HG03045 (cell line): ENCODE data around the gene ATG7.
"Not testable (repeated sequence)": the region's sequence is repeated elsewhere in the genome, so short reads cannot be mapped to it uniquely, and the experiment has no call there.

Source experiments
- ATAC-seq: cut with Tn5 transposase; IDR thresholded peaks from one replicate; pipeline ENCODE4 v1.9.1; 2021; ENCODE audit warnings: mild to moderate bottlenecking, moderate library complexity; ENCODE audit not compliant: unreplicated experiment

Gene ATG7

GRCh38 chr3:11420066-11420465 lies 147.9 kb downstream of the ATG7 start:
- ATAC-seq: no peak

- ATAC-seq: no peak
These were observed 150.1 kb downstream of the ATG7 start for GRCh38 chr3:11422291-11422690.

GRCh38 chr3:11423868-11424267 lies 151.7 kb downstream of the ATG7 start:
- no peak for ATAC-seq

- ATAC-seq: no peak
These were observed 152.1 kb downstream of the ATG7 start for GRCh38 chr3:11424277-11424676.

- no peak for ATAC-seq
These were observed 158.0 kb downstream of the ATG7 start for GRCh38 chr3:11430207-11430606.

- ATAC-seq: no peak
These were observed 158.4 kb downstream of the ATG7 start for GRCh38 chr3:11430624-11431023.

GRCh38 chr3:11431319-11431718 lies 159.1 kb downstream of the ATG7 start:
- ATAC-seq: no peak

- no peak for ATAC-seq
These were observed 161.9 kb downstream of the ATG7 start for GRCh38 chr3:11434017-11434526.

GRCh38 chr3:11434563-11435096 lies 162.4 kb downstream of the ATG7 start:
- ATAC-seq: no peak

- ATAC-seq: no peak
These were observed 163.4 kb downstream of the ATG7 start for GRCh38 chr3:11435440-11436165.

- ATAC-seq: no peak
These were observed 164.6 kb downstream of the ATG7 start for GRCh38 chr3:11436775-11437174.

- no peak for ATAC-seq
These were observed 165.3 kb downstream of the ATG7 start for GRCh38 chr3:11437506-11437905.

GRCh38 chr3:11438646-11439045 lies 166.4 kb downstream of the ATG7 start:
- ATAC-seq: no peak

GRCh38 chr3:11441346-11441745 lies 169.1 kb downstream of the ATG7 start:
- not testable (repeated sequence) for ATAC-seq

GRCh38 chr3:11444404-11444803 lies 172.2 kb downstream of the ATG7 start:
- ATAC-seq: no peak

GRCh38 chr3:11445193-11445592 lies 173.0 kb downstream of the ATG7 start:
- ATAC-seq: not testable (repeated sequence)

GRCh38 chr3:11445883-11446282 lies 173.7 kb downstream of the ATG7 start:
- no peak for ATAC-seq

GRCh38 chr3:11447584-11448200 lies 175.5 kb downstream of the ATG7 start:
- ATAC-seq: no peak

GRCh38 chr3:11450015-11450414 lies 177.8 kb downstream of the ATG7 start:
- no peak for ATAC-seq

GRCh38 chr3:11452312-11452711 lies 180.1 kb downstream of the ATG7 start:
- no peak for ATAC-seq

- no peak for ATAC-seq
These were observed 181.0 kb downstream of the ATG7 start for GRCh38 chr3:11452885-11453847.
